Muscle layer of duodenum (tissue), 2 donors: ENCODE data around the gene ZNF844.
"Not testable (repeated sequence)": the region's sequence is repeated elsewhere in the genome, so short reads cannot be mapped to it uniquely, and the experiment has no call there.

Source experiments
- H3K27ac ChIP-seq: one replicate; pipeline ENCODE4 v1.7.0; 2013; ENCODE audit warnings: mild to moderate bottlenecking, low read length
- H3K27me3 ChIP-seq: one replicate; pipeline ENCODE4 v1.7.0; 2013; ENCODE audit warnings: low read depth, mild to moderate bottlenecking, control low read depth, low read length
- H3K36me3 ChIP-seq, 2 donors: one replicate each; pipeline ENCODE4 v1.7.0; 2013; ENCODE audit warnings: low read length in 2 of 2, control low read depth in 1 of 2, mild to moderate bottlenecking in 1 of 2; ENCODE audit not compliant: insufficient read depth in 2 of 2, control insufficient read depth in 1 of 2
- H3K4me1 ChIP-seq, 2 donors: one replicate each; pipeline ENCODE4 v1.7.0; 2013; ENCODE audit warnings: low read length in 2 of 2, mild to moderate bottlenecking in 2 of 2, control low read depth in 1 of 2, moderate library complexity in 1 of 2; ENCODE audit not compliant: insufficient read depth in 2 of 2, control insufficient read depth in 1 of 2
- H3K4me3 ChIP-seq, 2 donors: one replicate each; pipeline ENCODE4 v1.7.0; 2013; ENCODE audit warnings: low read length in 2 of 2, low read depth in 1 of 2, mild to moderate bottlenecking in 1 of 2
- H3K9me3 ChIP-seq, 2 donors: one replicate each; pipeline ENCODE4 v1.7.0; 2013; ENCODE audit warnings: low read length in 2 of 2, control low read depth in 1 of 2, mild to moderate bottlenecking in 1 of 2; ENCODE audit not compliant: control insufficient read depth in 1 of 2
- donor health status: healthy.

ZNF844 gene

DNA sequence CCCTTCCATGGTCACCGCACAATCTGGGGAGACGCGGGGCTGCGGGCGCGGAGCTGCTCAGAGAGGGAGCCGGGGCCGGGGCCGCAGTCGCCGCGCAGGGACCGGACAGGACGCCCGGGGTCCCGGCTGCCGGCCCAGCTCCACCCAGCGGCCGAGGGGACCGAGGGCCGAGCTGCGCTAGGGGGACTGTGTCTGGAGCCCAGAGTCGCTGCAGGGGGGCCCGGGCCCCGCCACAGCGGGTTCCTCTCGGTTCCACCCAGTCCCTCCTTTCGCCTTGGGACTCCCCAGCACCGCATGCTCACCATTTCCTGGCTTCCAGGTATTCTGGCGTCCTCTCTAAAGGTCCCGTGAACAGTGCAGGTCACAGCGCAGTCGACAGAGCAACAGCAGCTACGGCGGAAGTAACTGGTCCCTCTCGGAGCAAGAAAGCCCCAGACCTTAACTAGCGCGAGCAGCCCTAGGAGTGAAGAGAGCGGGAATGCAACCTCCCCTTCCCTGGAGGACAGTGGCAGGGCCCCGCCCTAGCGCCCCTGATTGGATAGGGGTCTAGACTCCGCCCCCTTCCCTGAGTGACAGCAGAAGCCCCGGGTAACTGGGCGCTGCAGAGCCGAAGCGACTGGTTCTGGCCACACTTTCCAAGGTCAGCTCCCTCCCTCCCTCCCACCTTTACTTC, 11.9 kb upstream of the ZNF844 start, which contains the start of gene ZNF878:
Gene ZNF878 (minus strand): TSS at position 465 of the 673 bp plus-strand sequence. CDS start 160 bp downstream, at position 305.
- no peak within 1 kb of the TSS for H3K27ac ChIP-seq
- no peaks in the 10 kb centered on the region for H3K9me3 ChIP-seq
- no peaks in the 10 kb centered on the region for H3K27me3 ChIP-seq
- H3K36me3 ChIP-seq: no peaks in the 10 kb centered on the region
- H3K4me3 ChIP-seq: peak within 1 kb of the TSS; percentile 81 to 83
- peaks cover 0 to 7% of the 10 kb centered on the region in 2 donors for H3K4me1 ChIP-seq

DNA sequence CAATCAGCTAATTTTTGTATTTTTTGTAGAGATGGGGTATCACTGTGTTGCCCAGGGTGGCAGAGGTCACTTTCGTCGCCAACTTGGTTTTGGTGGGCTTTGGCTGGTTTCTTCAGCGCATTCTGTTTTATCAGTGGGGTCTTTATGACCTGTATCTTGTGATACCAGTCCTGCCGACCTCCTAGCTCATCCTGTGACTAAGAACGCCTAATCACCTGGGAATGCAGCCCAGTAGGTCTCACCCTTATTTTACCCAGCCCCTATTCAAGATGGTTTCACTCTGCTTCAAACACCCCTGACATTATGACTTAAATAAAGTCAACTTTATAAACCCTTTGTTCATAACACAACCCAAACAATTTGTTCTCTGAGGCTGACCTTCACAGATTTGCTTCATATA, 8.7 kb upstream of the ZNF844 start:
- no peaks in the 10 kb centered on the region for H3K27me3 ChIP-seq
- H3K4me3 ChIP-seq: no peak overlapping the region
- H3K36me3 ChIP-seq: no peaks in the 10 kb centered on the region
- peaks cover 0 to 12% of the 10 kb centered on the region in 2 donors for H3K4me1 ChIP-seq
- no peak overlapping the region for H3K27ac ChIP-seq
- no peaks in the 10 kb centered on the region for H3K9me3 ChIP-seq

DNA sequence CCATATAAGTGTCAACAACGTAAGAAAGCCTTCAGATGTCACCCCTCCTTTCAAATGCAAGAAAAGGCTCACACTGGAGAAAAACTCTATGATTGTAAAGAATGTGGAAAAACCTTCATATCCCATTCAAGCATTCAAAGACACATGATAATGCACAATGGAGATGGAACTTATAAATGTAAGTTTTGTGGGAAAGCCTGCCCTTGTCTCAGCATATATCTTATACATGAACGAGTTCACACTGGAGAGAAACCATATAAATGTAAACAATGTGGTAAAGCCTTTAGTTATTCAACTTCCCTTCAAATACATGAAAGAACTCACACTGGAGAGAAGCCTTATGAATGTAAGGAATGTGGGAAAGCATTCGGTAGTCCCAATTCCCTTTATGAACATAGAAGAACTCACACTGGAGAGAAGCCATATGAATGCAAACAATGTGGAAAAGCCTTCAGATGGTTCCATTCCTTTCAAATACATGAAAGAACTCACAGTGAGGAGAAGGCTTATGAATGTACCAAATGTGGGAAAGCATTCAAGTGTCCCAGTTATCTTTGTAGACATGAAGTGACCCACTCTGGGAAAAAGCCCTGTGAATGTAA, 11.1 kb downstream of the ZNF844 start:
- H3K36me3 ChIP-seq: peaks cover 37 to 82% of the 10 kb centered on the region in 2 donors
- no peaks in the 10 kb centered on the region for H3K4me1 ChIP-seq
- H3K4me3 ChIP-seq: peak overlapping the region; percentile 43 to 55
- H3K9me3 ChIP-seq: peaks cover 52 to 96% of the 10 kb centered on the region in 2 donors
- no peak overlapping the region for H3K27ac ChIP-seq
- H3K27me3 ChIP-seq: no peaks in the 10 kb centered on the region

DNA sequence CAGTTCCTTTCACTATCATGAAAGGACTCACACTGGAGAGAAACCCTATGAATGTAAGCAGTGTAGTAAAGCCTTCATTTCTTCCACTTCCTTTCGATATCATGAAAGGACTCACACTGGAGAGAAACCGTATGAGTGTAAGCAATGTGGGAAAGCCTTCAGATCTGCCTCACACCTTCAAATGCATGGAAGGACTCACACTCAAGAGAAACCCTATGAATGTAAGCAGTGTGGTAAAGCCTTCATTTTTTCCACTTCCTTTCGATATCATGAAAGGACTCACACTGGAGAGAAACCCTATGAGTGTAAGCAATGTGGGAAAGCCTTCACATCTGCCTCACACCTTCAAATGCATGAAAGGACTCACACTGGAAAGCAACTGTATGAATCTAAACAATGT, 11.8 kb downstream of the ZNF844 start:
- not testable (repeated sequence) for H3K27me3 ChIP-seq, H3K4me1 ChIP-seq, H3K27ac ChIP-seq
- H3K36me3 ChIP-seq: peaks cover 37 to 75% of the 10 kb centered on the region in 2 donors
- H3K9me3 ChIP-seq: peaks cover 52 to 95% of the 10 kb centered on the region in 2 donors
- peak overlapping the region; percentile 43 to 55 for H3K4me3 ChIP-seq

DNA sequence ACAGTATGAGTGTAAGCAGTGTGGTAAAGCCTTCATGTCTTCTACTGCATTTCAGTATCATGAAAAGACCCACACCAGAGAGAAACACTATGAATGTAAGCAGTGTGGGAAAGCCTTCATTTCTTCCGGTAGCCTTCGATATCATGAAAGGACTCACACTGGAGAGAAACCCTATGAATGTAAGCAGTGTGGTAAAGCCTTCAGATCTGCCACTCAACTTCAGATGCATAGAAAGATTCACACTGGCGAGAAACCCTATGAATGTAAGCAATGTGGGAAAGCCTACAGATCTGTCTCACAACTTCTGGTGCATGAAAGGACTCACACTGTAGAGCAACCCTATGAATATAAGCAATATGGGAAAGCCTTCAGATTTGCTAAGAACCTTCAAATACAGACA, 12.8 kb downstream of the ZNF844 start:
- Histone ChIP-seq H3K27ac (no peak overlapping the region), H3K9me3 (peaks cover 52 to 88% of the 10 kb centered on the region in 2 donors), H3K4me3 (peak overlapping the region; percentile 43 to 55), H3K27me3 (no peaks in the 10 kb centered on the region), H3K4me1 (no peaks in the 10 kb centered on the region), H3K36me3 (peaks cover 37 to 67% of the 10 kb centered on the region in 2 donors)

DNA sequence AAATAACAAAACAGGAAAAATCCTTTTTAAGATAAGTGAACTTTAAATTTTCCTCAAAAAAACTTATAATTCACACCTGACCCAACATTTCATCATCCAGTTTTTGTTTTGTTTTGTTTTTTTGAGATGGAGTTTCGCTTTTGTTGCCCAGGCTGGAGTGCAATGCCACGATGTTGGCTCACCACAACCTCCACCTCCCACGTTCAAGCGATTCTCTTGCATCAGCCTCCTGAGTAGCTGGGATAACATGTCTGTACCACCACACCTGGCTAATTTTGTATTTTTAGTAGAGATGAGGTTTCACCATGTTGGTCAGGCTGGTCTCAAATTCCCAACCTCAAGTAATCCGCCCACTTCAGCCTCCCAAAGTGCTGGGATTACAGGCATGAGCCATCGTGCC, 18.8 kb downstream of the ZNF844 start:
- peaks cover 0 to 11% of the 10 kb centered on the region in 2 donors for H3K36me3 ChIP-seq
- H3K27ac ChIP-seq, H3K4me1 ChIP-seq, H3K27me3 ChIP-seq: not testable (repeated sequence)
- peaks cover 1 to 44% of the 10 kb centered on the region in 2 donors for H3K9me3 ChIP-seq
- H3K4me3 ChIP-seq: peak overlapping the region in 1 of 2 donors; percentile 24

DNA sequence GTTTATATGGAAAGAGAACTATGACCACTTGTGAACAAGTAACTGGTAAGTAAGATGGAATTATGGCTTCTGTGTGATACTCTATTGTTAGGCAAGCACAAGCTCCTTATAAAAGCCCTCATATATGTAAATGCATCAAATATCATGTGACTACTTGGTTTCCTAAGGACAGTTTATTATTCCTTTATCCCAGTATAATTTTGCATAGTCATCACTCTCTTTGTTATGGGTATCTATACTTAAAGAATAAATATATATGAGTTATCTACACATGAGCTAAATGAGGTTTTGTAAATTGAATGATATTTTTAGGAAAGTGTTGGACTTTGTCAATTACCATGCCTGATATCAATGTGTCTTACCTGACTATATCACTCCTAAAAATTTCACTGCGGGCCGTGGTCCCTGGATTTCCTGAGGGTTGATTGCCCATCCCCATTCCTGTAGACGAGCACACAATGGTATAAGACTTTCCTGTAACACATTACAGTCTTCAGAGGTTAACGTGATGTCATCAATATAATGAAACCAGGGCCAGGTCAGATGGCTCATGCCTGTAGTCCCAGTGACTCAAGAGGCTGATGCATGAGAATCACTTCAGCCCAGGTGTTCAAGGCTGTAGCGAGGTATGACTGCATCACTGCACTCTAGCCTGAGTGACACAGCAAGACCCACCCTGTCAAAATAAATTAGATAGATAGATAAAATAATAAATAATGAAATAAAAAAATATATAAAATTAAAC, 20.7 kb downstream of the ZNF844 start:
- Histone ChIP-seq H3K9me3 (peaks cover 0 to 26% of the 10 kb centered on the region in 2 donors), H3K4me3 (no peak overlapping the region), H3K36me3 (peaks cover 0 to 4% of the 10 kb centered on the region in 2 donors), H3K4me1 (no peaks in the 10 kb centered on the region), H3K27ac (no peak overlapping the region), H3K27me3 (no peaks in the 10 kb centered on the region)

DNA sequence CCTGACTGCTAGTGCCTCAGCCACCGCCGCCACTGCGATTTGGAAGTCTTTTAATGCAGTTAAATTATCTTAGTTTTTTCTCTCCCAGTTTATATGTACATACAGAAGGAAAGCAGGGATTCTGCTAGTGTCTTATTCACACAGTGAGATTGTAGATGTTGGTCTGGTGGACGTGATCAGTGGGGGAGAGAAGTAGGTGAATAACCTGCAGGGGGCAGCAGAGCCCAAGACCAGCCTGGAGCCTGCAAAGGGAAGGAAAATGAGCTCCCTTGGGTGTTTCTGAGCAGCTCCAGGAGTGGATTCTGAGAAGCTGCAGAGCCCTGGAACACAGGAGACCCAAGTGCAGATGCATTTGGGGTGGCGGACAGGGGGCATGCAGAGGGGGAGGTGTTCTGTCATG, 26.3 kb downstream of the ZNF844 start:
- H3K36me3 ChIP-seq: no peaks in the 10 kb centered on the region
- no peak overlapping the region for H3K4me3 ChIP-seq
- H3K9me3 ChIP-seq: no peaks in the 10 kb centered on the region
- peaks cover 0 to 7% of the 10 kb centered on the region in 2 donors for H3K4me1 ChIP-seq
- no peak overlapping the region for H3K27ac ChIP-seq
- H3K27me3 ChIP-seq: no peaks in the 10 kb centered on the region

DNA sequence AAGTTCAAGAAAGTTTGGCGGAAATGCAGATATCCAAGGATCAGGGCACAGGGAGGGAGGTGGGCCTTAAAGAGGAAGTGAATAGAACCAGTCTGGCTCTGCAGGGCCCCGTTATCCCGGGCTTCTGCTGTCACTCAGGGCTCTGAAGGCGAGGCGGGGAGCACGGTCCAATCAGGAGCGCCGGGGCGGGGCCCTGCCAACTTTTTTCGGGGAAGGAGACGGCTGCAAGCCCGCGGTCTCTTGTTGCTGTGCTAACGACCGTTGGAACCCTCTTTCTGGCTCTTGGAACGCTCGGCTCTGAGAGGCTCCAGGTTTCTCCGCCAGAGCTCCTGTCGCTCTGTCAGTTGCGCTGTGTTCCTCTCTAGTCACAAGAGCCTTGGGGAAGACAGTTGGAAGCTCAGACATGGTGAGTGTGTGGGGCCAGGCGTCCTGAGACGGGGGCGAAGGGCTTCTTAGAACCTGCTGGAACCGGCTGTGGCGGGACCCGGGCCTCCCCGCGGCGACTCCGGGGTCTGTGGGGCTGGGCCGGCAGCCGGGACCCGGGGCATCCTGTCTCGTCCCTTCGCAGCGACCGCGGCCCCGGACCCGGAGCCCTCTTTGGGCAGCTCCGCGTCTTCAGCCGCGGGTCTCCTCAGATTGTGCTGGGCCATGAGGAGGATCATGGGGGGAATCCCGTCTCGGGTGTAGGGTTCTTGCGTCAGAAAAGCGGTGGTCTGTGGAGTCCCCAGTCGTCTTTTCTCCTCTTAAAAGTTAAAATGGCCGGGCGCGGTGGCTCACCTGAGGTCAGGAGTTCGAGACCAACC, 27.7 kb downstream of the ZNF844 start:
- no peak overlapping the region for H3K27ac ChIP-seq
- no peaks in the 10 kb centered on the region for H3K27me3 ChIP-seq
- H3K9me3 ChIP-seq: no peaks in the 10 kb centered on the region
- no peaks in the 10 kb centered on the region for H3K36me3 ChIP-seq
- H3K4me1 ChIP-seq: peaks cover 0 to 7% of the 10 kb centered on the region in 2 donors
- H3K4me3 ChIP-seq: peak overlapping the region; percentile 70 to 84

DNA sequence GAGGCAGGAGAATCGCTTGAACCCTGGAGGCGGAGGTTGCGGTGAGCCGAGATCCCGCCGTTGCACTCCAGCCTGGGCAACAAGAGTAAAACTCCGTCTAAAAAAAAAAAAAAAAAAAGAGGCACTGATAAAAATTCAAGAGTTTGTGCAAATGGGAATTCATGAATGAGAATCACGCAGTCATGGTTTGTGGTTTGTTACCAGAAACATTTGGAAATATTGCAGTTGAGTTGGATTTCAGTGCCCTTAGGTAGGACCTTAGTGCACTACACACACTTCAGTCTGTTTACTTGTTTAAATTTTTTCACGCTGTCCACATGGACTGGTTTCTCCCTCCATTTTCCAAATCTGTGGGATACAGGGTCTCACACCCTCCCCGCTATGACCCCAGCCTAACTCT, 28.4 kb downstream of the ZNF844 start:
- no peak overlapping the region for H3K27ac ChIP-seq
- no peaks in the 10 kb centered on the region for H3K9me3 ChIP-seq
- H3K36me3 ChIP-seq: no peaks in the 10 kb centered on the region
- H3K4me1 ChIP-seq: peaks cover 0 to 7% of the 10 kb centered on the region in 2 donors
- peak overlapping the region; percentile 70 to 84 for H3K4me3 ChIP-seq
- no peaks in the 10 kb centered on the region for H3K27me3 ChIP-seq

DNA sequence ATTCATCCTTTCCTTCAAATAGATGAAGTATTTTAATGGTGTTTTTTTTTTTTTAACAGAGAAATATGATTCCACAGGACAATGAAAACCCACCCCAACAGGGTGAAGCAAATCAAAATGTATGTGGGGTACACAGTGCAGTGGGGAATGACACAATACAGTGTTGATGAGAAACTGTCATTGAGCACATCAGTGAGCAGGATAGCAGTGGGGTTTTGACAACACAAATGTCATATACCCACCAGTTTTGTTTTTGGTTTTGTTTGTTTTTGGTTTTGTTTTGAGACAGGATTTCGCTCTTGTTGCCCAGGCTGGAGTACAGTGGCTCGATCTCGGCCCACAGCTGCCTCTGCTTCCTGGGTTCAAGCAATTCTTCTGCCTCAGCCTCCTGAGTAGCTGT, 29.2 kb downstream of the ZNF844 start:
- H3K9me3 ChIP-seq: no peaks in the 10 kb centered on the region
- H3K4me1 ChIP-seq: peaks cover 0 to 7% of the 10 kb centered on the region in 2 donors

More for the DNA sequence above, 29.2 kb downstream of the ZNF844 start:
- H3K36me3 ChIP-seq: no peaks in the 10 kb centered on the region
- H3K4me3 ChIP-seq: no peak overlapping the region
- no peaks in the 10 kb centered on the region for H3K27me3 ChIP-seq
- H3K27ac ChIP-seq: no peak overlapping the region
